Liver (tissue), 9 donors: Measurements from ENCODE around the gene GTF3C4. TPM values are rescaled to one million over a fixed set of nuclear protein-coding genes. Genes with fewer than 3 reads are reported as not detected.

Experiments used
- DNase-seq: peaks from one replicate; pipeline ENCODE4 v3.0.0-alpha.2; 2017; ENCODE audit warnings: low spot score
- H3K27ac ChIP-seq, 2 donors: one replicate each; pipeline ENCODE4 v1.7.0; 2013; ENCODE audit warnings: inconsistent platforms in 2 of 2, low read length in 2 of 2, control low read depth in 1 of 2, low read depth in 1 of 2, mild to moderate bottlenecking in 1 of 2
- H3K27me3 ChIP-seq, 4 donors: one replicate each; pipeline versions ENCODE4 v1.6.1 to v1.7.0; 2013; ENCODE audit warnings: low read length in 3 of 4, inconsistent platforms in 1 of 4, mild to moderate bottlenecking in 1 of 4, moderate library complexity in 1 of 4; ENCODE audit not compliant: control insufficient read depth in 4 of 4, insufficient read depth in 4 of 4
- H3K36me3 ChIP-seq, 4 donors: one replicate each; pipeline versions ENCODE4 v1.6.1 to v1.7.0; 2013; ENCODE audit warnings: low read length in 3 of 4, mild to moderate bottlenecking in 3 of 4, low read depth in 1 of 4, moderate library complexity in 1 of 4; ENCODE audit not compliant: control insufficient read depth in 4 of 4, insufficient read depth in 3 of 4
- H3K4me1 ChIP-seq, 4 donors: one replicate each; pipeline versions ENCODE4 v1.6.1 to v1.7.0; 2013; ENCODE audit warnings: low read length in 3 of 4, mild to moderate bottlenecking in 3 of 4, moderate library complexity in 1 of 4; ENCODE audit not compliant: control insufficient read depth in 4 of 4, insufficient read depth in 4 of 4
- H3K4me3 ChIP-seq, 3 donors: one replicate each; pipeline versions ENCODE4 v1.6.1 to v1.7.0; 2013; ENCODE audit warnings: low read length in 3 of 3, control low read depth in 1 of 3, low read depth in 1 of 3, mild to moderate bottlenecking in 1 of 3
- H3K9ac ChIP-seq, 2 donors: one replicate each; pipeline ENCODE4 v1.7.0; 2013; ENCODE audit warnings: low read length in 2 of 2, mild to moderate bottlenecking in 2 of 2, moderate library complexity in 2 of 2, control low read depth in 1 of 2, low read depth in 1 of 2
- H3K9me3 ChIP-seq, 4 donors: one replicate each; pipeline versions ENCODE4 v1.6.1 to v1.7.0; 2013; ENCODE audit warnings: low read length in 3 of 4; ENCODE audit not compliant: control insufficient read depth in 4 of 4
- ATF3 ChIP-seq: IDR thresholded peaks from 2 replicates; pipeline ENCODE4 v1.6.1; 2016; ENCODE audit warnings: antibody characterized with exemption
- CTCF ChIP-seq: fragments of 150-350 bp; IDR thresholded peaks from 2 replicates; pipeline ENCODE4 v1.5.1; 2017; ENCODE audit warnings: improper control_type of control experiment, low read depth, low read length; ENCODE audit not compliant: missing input control
- EGR1 ChIP-seq, 2 donors: IDR thresholded peaks; 2 replicates each; pipeline ENCODE4 v1.6.1; 2016 to 2018; ENCODE audit warnings: antibody characterized with exemption in 2 of 2, low read depth in 2 of 2
- FOXA1 ChIP-seq: IDR thresholded peaks from 2 replicates; pipeline ENCODE4 v1.6.1; 2016; ENCODE audit warnings: antibody characterized with exemption
- FOXA2 ChIP-seq: IDR thresholded peaks from 2 replicates; pipeline ENCODE4 v1.6.1; 2016; ENCODE audit warnings: antibody characterized with exemption
- GABPA ChIP-seq, 2 donors: IDR thresholded peaks in 1 of 2; conservative IDR thresholded peaks in 1 of 2; 2 replicates each; pipeline ENCODE4 v1.6.1; 2016; ENCODE audit warnings: antibody characterized with exemption in 2 of 2, mild to moderate bottlenecking in 1 of 2, moderate library complexity in 1 of 2
- HNF4A ChIP-seq, 2 donors: conservative IDR thresholded peaks; 2 replicates each; pipeline ENCODE4 v1.6.1; 2016; ENCODE audit warnings: antibody characterized with exemption in 2 of 2, mild to moderate bottlenecking in 2 of 2
- HNF4G ChIP-seq: IDR thresholded peaks from 2 replicates; pipeline ENCODE4 v1.6.1; 2016; ENCODE audit warnings: antibody characterized with exemption
- JUND ChIP-seq, 2 donors: IDR thresholded peaks; 2 replicates each; pipeline ENCODE4 v1.6.1; 2016; ENCODE audit warnings: antibody characterized with exemption in 2 of 2
- MAX ChIP-seq: IDR thresholded peaks from 2 replicates; pipeline ENCODE4 v1.6.1; 2016; ENCODE audit warnings: antibody characterized with exemption
- NR2F2 ChIP-seq: IDR thresholded peaks from 2 replicates; pipeline ENCODE4 v1.6.1; 2016; ENCODE audit warnings: antibody characterized with exemption
- RAD21 ChIP-seq, 2 donors: IDR thresholded peaks; 2 replicates each; pipeline ENCODE4 v1.6.1; 2016; ENCODE audit warnings: antibody characterized with exemption in 2 of 2, mild to moderate bottlenecking in 2 of 2
- RXRA ChIP-seq, 2 donors: IDR thresholded peaks; 2 replicates each; pipeline ENCODE4 v1.6.1; 2017 to 2018; ENCODE audit warnings: antibody characterized with exemption in 2 of 2, mild to moderate bottlenecking in 1 of 2
- SP1 ChIP-seq: IDR thresholded peaks from 2 replicates; pipeline ENCODE4 v1.6.1; 2018; ENCODE audit warnings: antibody characterized with exemption, mild to moderate bottlenecking
- TAF1 ChIP-seq: conservative IDR thresholded peaks from 2 replicates; pipeline ENCODE4 v1.6.1; 2016; ENCODE audit warnings: antibody characterized with exemption, mild to moderate bottlenecking
- YY1 ChIP-seq: IDR thresholded peaks from 2 replicates; pipeline ENCODE4 v1.6.1; 2016; ENCODE audit warnings: antibody characterized with exemption, mild to moderate bottlenecking
- WGBS: extraction: QIAGEN DNeasy Blood & Tissue Kit; methylation state at CpG from one replicate; pipeline ENCODE4 v1.1.7; 2013; 5-methylcytosine and 5-hydroxymethylcytosine counted together
- polyA plus RNA-seq, 2 donors: library from polyadenylated mRNA; stranded (reverse) in 1 of 2; unstranded in 1 of 2; fragments of 200-250 nt in 1 of 2; fragments of >200 nt in 1 of 2; fragmentation: Nextera tagmentation in 1 of 2; extraction: Ambion mirVana in 1 of 2; gene quantifications; one replicate each; pipeline versions ENCODE4 v1.2.1 to v1.2.3, GENCODE V29; 2013 to 2015
- total RNA-seq, 2 donors: library from RNA; depleted of rRNA; stranded (reverse); fragments of >200 nt; gene quantifications; one replicate each; pipeline ENCODE4 v1.2.3, GENCODE V29; 2014
- TF ChIP-seq, protein P1 (sequence below): IDR thresholded peaks from 2 replicates; pipeline ENCODE4 v1.6.1; 2016; ENCODE audit warnings: antibody characterized with exemption
- donor health status: healthy.
- donor health status: healthy.
- donor health status: healthy.
- donor health status: healthy.
- donor health status: healthy.

GTF3C4 gene
- total and polyA plus RNA-seq, 4 donors, result 1.4 to 7.2 (median 5.0) TPM

DNA sequence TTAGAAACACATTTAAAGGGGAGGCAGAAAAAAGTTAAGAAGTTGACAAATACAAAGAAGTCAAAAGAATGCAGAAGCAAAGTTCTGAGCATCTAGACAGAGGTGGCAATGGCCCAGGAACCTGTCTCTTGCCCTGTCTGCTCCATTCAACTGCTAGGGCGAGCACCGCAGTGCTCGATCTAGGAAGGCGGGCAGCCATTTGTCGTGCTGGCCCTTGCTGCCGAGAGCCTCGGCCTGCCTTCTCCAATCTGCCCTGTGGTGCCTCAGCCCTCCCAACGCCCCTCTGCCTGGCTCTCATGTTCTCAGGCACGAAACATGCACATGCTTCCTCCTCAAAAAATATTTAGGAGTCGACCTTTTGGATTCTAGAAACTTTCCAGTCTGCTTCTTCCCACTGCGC is 42.7 kb upstream of the GTF3C4 start:
- H3K36me3 ChIP-seq, result peaks cover 8 to 55% (median 34%) of the 10 kb centered on the region in 4 donors
- H3K9ac ChIP-seq, result no peak overlapping the region
- H3K27me3 ChIP-seq, result no peaks in the 10 kb centered on the region
- TF ChIP-seq GABPA (IDR thresholded peaks at IDR 0.05 in 1 of 2, conservative IDR thresholded peaks at IDR 0.05 in 1 of 2) (no peak), HNF4G (no peak), ATF3 (no peak)
- H3K27ac ChIP-seq, result no peak overlapping the region
- WGBS, result 96% methylated on average over 11 of the region's 11 CpGs
- no peaks in the 10 kb centered on the region for H3K4me1 ChIP-seq
- no peak for DNase-seq
- H3K9me3 ChIP-seq, result no peaks in the 10 kb centered on the region
- no peak overlapping the region for H3K4me3 ChIP-seq

DNA sequence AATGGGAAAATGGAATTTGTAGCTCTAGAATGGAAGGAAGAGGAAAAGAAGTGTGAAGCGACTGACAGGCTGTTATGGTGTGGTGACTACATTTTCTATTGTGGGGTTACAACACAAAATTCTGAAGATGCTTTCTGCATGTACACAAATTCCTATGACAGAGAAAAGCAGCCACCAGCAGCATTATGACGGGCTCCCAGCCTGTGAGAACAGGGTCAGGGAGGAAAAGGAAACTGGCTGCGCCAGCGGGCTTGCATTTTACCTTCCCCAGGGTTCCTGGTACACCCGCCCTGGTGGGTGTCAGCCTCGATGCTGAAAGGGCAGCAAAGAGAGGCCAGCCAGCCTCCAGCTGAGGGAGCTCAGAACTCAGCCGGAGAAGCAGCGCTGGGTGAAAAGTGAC is 41.5 kb upstream of the GTF3C4 start:
- WGBS, result 95% methylated on average over 8 of the region's 8 CpGs

More for the DNA sequence above, 41.5 kb upstream of the GTF3C4 start:
- DNase-seq, result no peak
- H3K4me1 ChIP-seq, result no peaks in the 10 kb centered on the region
- no peak overlapping the region for H3K27ac ChIP-seq
- H3K27me3 ChIP-seq, result no peaks in the 10 kb centered on the region
- no peak overlapping the region for H3K4me3 ChIP-seq
- H3K36me3 ChIP-seq, result peaks cover 6 to 55% (median 33%) of the 10 kb centered on the region in 4 donors
- H3K9ac ChIP-seq, result no peak overlapping the region
- no peaks in the 10 kb centered on the region for H3K9me3 ChIP-seq
- TF ChIP-seq TAF1 (no peak), ATF3 (no peak), HNF4G (no peak), JUND (IDR thresholded peaks at IDR 0.05) (no peak), MAX (no peak), GABPA (IDR thresholded peaks at IDR 0.05 in 1 of 2, conservative IDR thresholded peaks at IDR 0.05 in 1 of 2) (no peak), YY1 (no peak), CTCF (no peak), HNF4A (conservative IDR thresholded peaks at IDR 0.05) (no peak), NR2F2 (no peak), SP1 (no peak), FOXA2 (no peak), RXRA (IDR thresholded peaks at IDR 0.05) (no peak), EGR1 (IDR thresholded peaks at IDR 0.05; ENCODE audit: low read depth in 2 of 2) (no peak), FOXA1 (no peak), RAD21 (IDR thresholded peaks at IDR 0.05) (no peak)
- TF ChIP-seq, protein P1, sequence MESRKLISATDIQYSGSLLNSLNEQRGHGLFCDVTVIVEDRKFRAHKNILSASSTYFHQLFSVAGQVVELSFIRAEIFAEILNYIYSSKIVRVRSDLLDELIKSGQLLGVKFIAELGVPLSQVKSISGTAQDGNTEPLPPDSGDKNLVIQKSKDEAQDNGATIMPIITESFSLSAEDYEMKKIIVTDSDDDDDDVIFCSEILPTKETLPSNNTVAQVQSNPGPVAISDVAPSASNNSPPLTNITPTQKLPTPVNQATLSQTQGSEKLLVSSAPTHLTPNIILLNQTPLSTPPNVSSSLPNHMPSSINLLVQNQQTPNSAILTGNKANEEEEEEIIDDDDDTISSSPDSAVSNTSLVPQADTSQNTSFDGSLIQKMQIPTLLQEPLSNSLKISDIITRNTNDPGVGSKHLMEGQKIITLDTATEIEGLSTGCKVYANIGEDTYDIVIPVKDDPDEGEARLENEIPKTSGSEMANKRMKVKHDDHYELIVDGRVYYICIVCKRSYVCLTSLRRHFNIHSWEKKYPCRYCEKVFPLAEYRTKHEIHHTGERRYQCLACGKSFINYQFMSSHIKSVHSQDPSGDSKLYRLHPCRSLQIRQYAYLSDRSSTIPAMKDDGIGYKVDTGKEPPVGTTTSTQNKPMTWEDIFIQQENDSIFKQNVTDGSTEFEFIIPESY, result no peak
